Fibroblast of skin of left quadriceps (primary cell): Measurements from ENCODE around the gene ZMYM2.

Experiments
- DNase-seq, 2 experiments: peaks; one replicate each; pipeline ENCODE4 v3.0.0-alpha.2; 2013; ENCODE audit warnings: low read depth in 2 of 2

Gene ZMYM2

GRCh38 chr13:20044086-20044485 is 85.6 kb downstream of the ZMYM2 start:
- DNase-seq: no peak

- DNase-seq: no peak
Measured at GRCh38 chr13:20045950-20046548, 87.5 kb downstream of the ZMYM2 start.

DNA sequence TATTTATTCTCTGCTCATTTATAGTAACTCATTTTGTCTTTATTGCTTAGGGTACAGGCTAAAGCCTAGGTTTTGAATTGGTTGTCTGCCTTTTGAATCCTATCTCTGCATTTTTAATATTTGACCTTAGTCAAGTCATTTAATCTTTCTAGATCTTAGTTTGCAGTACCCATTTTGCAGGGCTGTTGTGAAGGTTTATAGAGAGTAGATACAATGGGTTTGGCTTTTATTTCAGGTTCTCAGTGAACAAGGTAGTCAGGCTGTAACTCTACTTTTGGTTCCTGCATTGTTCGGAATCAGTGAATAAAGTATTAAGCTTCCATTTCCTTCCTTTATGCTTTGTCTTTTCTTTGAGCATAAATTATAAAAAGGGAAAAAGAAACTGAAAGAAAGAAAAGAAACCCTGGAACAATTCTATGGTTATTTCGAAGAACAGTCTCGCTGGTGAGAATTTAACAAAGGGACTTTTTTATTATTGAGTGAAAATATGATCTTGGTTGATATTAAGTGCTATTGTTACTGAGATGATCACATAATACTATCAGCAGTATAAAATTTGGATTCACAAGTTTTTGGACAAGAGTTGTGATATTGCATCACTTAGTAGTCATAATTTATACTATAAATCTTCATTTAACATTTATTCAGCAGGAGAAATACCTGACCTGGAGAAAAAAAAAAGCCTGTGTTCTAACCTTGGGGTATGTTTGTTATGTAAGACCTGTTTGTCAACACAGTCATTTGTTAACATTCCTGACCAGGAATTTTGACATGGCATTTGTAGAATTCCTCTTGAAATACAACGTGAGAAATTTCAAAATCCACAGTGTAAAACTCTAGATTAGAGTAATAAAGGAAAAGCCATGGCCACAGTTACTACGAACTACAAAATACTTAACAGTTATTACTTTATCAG is 91.3 kb downstream of the ZMYM2 start:
- no peak for DNase-seq

DNA sequence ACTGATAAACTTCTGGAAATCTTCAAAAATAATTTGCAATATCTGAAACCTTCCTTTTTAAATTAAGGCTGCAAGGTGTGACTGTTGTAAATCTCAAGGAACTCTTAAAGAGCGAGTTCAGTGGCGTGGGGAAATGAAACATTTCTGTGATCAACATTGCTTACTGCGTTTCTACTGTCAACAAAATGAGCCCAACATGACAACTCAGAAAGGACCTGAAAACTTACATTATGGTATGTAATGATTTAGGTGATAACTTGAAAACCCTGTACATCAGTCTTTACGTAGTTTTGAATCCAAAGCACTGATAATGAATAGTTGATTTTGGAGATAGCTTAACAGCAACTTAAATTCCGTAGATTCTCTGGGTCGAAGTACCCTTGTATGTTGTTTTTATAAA is 92.8 kb downstream of the ZMYM2 start:
- DNase-seq: no peak

DNA sequence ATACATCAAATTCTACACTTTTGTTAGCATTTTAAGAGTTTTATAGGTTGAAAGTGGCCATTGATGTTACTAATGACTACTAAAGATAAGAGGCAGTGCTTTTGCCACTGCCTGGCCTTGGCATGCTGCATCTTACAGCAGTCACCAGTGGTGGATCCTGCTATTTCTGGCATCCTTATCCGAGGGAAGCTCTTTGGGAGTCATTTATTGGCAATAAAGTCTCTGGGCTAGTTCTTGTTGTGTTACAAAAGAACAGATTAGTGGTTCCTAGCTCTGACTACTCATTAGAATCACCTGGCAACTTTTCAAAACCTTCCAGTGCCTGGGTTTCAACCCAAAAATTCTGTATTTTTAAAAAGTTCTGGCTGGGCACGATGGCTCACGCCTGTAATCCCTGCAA is 94.5 kb downstream of the ZMYM2 start:
- no peak for DNase-seq

DNA sequence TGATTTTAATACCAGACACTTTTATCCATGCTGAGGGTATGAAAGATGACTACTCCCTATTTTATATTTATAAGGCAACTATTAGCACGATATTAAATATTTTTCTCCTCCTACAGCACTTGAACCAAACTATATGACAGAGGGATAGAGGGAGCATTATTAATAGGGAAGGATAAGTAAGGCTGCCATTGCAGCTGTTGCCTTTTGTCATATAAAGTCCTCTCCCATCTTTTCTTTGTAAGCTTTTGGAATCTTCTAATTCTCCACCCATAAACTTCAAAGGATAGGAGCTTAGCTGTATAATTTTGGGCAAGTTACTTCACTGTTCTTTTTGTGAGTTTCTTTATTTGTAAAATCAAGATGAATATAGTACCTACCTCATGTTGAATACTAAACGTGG is 95.4 kb downstream of the ZMYM2 start:
- DNase-seq: no peak

GRCh38 chr13:20054586-20054985 is 96.1 kb downstream of the ZMYM2 start:
- DNase-seq: no peak

DNA sequence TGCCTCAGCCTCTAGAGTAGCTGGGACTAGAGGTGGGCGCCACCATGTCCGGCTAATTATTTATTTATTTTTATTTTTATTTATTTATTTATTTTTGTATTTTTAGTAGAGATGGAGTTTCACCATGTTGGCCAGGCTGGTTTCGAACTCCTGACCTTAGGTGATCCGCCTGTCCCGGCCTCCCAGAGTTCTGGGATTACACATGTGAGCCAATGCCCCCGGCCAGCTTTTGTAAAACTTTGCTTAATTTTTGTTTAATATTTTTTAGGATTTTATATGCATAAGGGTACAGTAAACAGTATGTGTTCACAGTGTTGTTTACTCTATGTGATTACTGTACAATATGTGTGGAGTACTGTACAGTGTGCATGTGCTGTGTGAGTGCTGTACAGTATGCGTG is 98.7 kb downstream of the ZMYM2 start:
- DNase-seq: no peak

- DNase-seq: no peak
Measured at GRCh38 chr13:20057963-20058362, 99.4 kb downstream of the ZMYM2 start.

DNA sequence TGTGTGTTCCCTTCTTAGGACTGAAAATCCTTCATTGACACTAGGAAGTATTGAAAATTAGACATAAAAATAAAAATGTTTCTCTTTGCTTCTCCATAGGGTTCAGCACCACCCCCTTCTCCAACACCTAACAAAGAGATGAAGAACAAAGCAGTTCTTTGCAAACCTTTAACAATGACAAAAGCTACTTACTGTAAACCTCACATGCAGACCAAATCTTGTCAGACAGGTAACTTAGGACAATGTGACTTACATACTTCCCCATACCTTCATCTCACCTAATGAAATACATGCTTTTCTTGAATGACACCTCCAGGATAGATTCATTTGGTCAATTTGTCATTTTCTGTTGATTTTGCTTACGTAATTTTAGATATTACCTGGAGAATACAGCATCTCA is 99.9 kb downstream of the ZMYM2 start:
- DNase-seq: no peak

GRCh38 chr13:20064128-20064527 is 105.6 kb downstream of the ZMYM2 start:
- no peak for DNase-seq

- DNase-seq: no peak
Measured at GRCh38 chr13:20065516-20065915, 107.0 kb downstream of the ZMYM2 start.

DNA sequence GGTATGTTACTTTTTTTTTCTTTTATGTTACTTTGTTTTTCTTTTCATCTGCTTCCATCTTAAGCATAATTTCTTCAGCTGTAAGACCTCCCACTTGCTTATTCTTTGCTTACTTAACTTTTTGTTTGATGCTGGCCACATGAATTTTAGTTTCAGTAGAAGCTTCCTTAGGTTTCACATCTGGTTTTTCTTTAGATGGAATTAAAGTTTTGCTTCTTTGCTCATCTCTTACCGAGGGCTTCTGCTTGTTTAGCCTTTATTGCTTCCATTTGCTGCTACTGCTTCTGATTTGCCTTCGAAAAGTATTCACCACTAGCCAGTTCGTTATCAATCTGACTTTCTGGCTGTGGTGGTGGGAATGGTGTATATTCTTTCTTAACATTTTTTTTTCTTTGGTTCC is 111.4 kb downstream of the ZMYM2 start:
- DNase-seq: peak in 1 of 2 experiments; percentile 7

- DNase-seq: no peak
Measured at GRCh38 chr13:20073775-20074174, 115.2 kb downstream of the ZMYM2 start.

GRCh38 chr13:20074966-20075365 is 116.4 kb downstream of the ZMYM2 start:
- no peak for DNase-seq

GRCh38 chr13:20077086-20077485 is 118.6 kb downstream of the ZMYM2 start:
- no peak for DNase-seq

DNA sequence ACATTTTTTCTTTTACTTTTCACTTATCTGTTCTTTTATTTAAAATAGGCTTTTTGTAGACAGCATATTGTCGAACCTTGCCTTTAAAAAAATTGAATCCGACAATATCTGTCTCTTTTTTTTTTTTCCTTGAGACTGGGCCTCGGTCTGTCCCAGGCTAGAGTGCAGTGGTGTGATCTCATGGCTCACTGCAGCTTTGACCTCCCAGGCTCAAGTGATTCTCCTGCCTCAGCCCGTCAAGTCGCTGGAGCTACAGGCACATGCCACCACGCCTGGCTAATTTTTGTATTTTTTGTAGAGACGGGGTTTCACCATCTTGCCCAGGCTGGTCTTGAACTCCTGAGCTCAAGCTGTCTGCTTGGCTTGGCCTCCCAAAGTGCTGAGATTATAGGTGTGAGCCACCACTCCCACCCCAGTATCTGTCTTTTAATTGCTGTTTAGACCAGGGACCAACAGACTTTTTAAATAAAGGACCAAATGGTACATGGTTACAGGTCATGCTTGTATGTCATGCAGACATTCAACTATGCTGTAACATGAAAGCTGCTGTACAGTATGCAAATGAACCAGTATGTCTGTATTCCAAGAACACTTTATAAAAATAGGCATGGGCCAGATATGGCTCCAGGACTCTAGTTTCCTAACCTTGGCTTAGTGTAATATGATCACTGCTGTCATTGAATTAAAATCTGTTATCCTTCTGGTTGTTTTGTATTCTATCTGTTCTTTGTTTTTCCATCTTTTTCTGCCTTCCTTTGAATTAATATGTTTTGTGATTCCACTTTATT is 122.0 kb downstream of the ZMYM2 start:
- DNase-seq: no peak

- DNase-seq: no peak
Measured at GRCh38 chr13:20090349-20090748, 131.8 kb downstream of the ZMYM2 start.

GRCh38 chr13:20093951-20094350 is 135.4 kb downstream of the ZMYM2 start:
- DNase-seq: no peak

DNA sequence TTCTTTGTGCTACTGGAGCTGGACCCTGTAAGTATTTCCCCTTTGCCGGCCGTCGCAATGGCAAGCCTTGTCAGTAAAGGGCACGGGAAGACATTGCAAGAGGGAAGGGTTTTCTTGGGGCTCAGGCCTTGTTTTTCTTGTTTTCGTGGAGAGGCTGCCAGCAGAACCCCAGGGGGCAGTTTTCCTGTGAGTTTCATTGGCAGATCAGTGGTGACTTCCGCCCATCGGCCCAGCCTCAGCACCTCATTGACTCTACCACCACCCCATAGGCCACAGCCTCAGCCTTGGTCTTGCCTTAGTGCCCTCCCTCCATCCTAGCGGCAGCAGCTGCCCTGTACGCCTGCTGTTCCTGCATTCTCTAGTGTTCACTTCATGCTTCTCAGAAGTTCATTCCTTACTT is 140.8 kb downstream of the ZMYM2 start:
- no peak for DNase-seq

GRCh38 chr13:20101467-20102316 is 143.2 kb downstream of the ZMYM2 start:
- no peak for DNase-seq
